Hematopoietic multipotent progenitor cell treated with erythropoietin and hydrocortisone succinate and interleukin-3 and kit ligand, for 15 days (in vitro differentiated cells): Measurements from ENCODE around the gene C16orf95.
A peak's percentile ranks its signal among the peaks of the same experiment; 100 is the strongest.

ENCODE experiments used
- DNase-seq: peaks from one replicate; pipeline ENCODE4 v3.0.0-alpha.2; 2015; ENCODE audit warnings: low spot score

Gene C16orf95

GRCh38 chr16:87332150-87332549 is 15.0 kb upstream of the C16orf95 start:
- DNase-seq = no peak

DNA sequence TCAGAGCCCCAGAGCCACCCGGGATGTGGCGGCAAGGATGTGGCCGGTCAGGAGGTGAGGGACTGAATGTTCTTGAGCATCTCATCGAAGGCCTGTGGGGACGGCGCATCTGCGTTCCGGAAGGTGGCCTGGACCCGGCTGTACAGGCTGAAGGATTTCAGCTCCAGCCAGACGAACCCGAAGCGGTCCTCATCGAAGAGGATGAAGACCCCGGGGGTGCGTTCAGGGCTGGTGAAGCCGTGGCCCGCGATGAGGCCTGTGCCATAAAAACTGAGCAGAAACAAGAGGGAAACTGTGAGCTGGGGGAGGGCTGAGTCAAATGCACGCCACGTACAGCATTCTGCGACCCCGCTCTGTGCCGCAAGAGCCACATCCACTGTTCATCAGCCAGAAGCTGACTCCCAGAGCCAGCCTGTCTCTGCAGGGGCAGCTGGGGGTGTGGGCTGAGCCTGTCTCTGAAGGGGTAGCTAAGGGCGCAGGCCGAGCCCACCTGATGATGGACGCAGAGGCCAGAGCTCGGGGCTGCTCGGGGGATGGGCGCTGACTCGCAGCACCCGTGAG is 14.1 kb upstream of the C16orf95 start:
- no peak for DNase-seq

GRCh38 chr16:87330646-87331045 is 13.5 kb upstream of the C16orf95 start:
- DNase-seq = no peak

- no peak for DNase-seq
These were observed 13.0 kb upstream of the C16orf95 start for GRCh38 chr16:87330257-87330624.

DNA sequence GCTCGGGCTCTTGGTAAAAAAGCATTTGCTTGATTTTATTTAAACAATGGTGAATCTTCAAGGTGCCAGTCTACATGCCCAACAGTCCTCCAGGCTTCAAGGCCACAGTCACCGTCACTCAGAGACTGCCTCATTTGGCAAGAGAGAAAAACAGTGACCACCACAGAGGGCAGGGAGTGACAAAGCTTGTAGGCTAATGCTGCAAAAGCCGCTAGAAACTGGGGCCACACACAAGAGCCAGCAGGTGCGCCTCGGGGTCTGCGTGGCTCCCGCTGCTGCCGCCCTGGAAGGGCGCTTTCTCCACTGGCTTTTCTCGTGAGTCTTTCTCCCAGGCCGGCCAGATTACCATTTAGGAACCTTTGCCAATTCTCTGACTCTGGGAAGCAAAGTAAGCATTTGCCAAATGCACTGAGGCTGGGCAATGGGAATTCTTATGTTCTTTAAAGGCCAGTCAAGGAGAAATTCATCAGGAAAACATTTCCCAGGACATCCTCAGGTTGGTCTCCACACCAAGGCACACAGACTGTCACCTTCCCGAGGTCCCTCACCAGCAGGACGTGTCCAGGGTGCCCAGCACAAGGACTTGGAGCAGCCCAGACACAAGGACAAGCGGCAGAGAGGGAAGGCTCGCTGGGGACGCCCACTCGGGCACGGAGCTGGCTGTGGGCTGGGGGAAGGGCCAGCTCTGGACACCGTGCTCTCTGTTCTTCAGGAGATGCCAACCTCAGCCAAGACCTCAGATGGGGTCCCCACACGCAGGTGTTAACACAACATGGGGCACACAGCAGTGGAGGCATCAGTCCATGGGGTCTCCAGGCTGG is 12.5 kb upstream of the C16orf95 start:
- DNase-seq = no peak

GRCh38 chr16:87328846-87329245 is 11.7 kb upstream of the C16orf95 start:
- no peak for DNase-seq

- DNase-seq = no peak
These were observed 10.8 kb upstream of the C16orf95 start for GRCh38 chr16:87327798-87328495.

DNA sequence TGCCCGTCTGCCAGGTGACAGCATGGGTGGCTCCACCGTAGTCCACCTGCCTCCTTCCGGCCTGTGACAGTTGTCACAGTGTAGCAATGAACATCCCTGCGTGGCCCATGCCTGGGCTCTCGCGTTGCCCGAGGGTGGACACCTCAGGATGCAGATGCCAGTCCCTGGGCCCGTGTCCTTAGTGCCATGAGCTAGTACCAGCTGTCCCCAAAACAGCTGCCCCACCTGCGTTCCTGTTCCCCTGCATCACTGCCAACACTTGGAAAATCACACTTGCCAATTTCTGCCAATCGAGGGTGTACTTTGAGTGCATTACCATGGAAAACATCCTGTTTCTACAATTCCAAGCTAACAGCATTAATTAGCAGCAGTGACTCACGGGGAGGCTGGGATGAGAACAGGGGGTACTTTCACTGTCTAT is 9.0 kb upstream of the C16orf95 start:
- no peak for DNase-seq

DNA sequence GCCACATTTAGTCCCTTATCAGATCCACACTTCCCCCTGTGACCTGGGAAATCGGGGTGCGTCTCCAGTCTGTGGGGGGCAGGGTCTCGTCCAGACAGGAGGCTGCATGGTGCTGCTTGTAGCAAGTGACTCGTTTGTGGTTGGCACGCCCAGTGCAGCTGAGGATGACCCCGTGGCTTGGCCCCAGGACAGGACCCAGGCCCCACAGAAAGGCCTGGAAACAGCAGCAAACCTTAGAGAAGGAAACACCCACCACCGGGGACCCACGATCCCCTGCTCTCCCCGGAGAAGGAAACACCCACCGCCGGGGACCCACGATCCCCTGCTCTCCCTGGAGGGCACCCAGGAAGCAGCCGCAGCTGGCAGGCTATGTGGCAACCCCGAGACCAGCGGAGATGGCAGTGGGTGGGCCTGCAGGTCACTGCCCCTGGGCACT is 8.2 kb upstream of the C16orf95 start:
- no peak for DNase-seq

DNA sequence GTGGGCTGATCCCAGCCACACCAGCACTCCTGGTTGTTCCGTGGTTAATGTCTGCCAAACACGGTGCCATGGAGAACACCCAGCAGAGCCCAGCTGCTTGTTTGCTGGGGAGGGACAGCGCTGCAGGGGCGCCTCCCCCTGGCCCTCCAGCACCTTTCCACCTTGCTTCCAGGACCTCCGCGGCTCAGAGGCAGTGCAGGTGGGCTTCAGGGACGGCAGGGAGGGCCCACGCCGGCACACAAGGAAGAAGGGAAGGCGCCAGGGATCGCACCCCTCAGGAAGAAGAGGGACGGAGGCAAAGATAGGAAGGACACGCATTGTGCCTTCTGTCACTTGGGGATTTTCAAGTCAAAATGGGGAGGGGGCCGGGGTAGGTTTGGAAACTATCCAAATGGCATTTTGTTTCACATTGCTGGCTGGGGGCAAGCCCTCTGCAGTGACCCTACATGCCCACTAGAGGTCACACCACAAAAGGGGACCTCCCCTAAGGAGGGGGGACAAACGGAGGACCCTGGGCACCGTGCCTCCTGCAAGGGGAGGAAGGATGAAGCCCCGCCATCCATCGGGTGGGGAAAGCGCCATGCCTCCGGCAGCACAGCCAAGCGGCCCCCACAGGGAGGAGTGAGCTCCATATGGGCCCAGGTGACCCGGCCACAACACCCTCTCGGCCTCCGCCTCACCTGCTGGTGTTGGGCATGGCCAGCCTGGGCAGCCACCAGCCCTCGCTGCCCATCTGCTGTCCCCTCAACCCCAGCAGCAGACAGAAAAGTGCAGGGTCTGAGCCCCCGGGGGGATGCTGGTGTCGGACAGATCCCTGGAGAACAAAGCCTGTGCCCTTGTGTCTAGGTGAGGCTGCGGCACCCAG is 7.5 kb upstream of the C16orf95 start:
- DNase-seq = peak; percentile 55

DNA sequence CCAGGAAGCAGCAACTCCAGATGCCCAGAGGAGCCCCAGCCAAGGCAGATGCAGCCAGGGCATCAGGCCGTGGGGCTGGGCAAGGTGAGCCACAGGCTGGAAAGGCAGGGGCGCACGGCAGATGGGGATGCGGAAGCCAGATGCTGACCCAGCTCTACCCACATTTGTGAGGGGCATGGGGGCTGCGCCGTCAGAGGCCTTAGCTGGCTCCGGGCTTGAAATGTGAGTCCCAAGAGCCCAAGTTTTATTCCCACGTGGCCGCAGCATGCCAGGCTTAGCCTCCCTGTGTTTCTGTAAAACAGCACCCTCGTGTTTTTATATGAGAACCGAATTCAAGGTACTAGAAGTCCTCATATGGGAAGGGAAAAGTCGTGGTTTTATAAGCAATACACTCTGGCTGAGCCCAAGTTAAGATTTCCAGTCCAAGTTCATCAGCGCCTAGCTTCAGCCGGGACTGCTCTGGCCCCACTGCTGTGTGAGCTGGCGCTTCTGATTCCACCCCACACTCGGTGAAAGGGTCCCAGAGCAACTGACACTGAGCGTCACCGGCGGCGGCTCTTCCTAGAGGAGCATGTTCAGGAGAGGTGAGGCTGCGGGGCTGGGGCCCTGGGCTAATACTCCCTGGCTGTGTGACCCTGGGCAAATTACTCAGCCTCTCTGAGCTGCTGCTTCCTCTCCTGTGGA is 6.7 kb upstream of the C16orf95 start:
- no peak for DNase-seq

DNA sequence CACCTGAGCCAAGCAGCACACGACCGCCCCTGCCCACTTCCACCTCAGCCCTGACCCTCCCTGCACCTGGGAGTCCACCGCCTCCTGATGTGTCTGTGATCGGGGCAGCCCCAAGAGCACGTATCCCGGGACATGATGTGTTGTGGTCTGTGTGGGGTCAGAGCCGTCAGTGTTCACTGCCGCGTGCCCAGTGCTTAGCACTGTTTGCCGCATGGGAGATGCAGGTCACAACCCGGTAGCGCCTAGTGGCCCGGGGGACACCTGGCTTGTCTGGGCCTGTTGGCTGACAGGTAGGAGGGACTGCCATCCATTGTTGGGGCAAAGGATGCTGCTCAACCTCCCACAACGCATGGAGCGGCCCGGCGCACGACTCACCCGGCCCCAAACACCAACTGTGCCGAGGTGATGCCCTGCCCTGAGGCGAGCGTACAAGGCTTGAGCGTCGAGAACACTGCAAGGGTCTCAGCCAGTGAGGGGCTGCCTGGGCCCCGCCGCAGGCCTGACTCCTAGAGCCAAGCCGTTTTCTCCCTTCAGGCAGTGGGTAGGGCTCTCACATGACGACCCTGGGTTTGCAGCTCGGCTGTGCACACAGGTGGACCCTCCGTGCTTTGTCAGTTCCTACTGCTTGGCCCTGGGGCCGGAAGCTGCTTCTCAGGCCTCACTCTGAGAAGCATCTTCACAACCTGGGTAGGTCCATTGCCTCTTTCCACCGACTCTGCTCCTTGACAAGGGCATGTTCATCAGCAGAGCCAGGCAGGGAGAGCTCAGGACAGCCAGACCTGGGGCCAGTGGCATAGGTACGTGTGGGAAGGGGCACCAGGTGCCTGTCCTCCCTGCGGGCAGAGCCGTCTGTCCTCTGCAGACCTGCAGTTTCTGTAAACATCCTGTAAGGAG is 5.9 kb upstream of the C16orf95 start:
- DNase-seq = no peak

DNA sequence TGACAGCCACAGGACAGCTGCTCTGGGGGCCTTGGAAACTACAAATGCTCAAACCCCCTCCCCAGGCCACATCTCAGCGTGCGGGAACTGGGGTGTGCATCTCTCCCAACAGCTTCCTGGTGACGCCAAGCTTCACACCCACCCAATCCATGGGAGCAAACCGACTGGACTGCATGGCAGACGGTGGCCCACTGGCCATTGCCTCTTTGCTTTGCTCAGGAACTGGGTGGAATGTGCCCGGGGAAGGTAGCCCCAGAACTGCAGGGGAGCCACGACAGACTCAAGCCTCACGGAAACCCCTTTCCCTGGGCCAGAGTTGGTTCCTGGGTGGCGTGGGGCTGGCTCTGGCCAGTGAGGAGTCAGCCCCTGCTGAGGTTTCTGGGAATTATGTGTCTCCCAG is 5.2 kb upstream of the C16orf95 start:
- DNase-seq = no peak

GRCh38 chr16:87321336-87322107 is 4.3 kb upstream of the C16orf95 start:
- no peak for DNase-seq

DNA sequence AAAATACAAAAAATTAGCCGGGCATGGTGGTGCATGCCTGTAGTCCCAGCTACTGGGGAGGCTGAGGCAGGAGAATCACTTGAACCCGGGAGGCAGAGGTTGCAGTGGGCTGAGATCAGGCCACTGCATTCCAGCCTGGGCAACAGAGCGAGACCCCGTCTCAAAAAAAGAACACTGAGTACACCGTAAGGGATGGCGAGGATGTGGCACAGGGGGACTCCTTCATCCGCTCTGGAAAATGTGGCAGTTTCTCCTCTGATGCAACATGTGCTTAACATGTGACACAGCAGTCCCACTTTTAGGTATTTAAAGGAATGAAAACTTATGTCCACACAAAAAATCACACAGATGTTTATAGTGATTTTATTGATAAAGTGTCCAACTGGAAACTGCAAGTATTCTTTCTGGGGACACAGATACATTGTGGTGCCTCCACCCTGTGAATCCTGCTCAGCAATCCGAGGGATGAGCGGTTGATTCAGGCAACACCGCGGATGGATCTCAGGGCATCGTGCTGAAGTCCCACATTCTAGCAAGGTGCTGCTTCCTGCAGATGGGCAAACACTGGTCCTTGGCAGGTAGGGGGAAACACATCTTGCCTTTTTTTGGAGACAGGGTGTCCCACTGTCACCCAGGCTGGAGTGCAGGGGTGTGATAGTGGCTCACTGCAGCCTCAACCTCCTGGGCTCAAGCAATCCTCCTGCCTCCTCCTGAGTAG is 3.5 kb upstream of the C16orf95 start:
- no peak for DNase-seq

- DNase-seq = no peak
These were observed 2.9 kb upstream of the C16orf95 start for GRCh38 chr16:87319997-87320491.

DNA sequence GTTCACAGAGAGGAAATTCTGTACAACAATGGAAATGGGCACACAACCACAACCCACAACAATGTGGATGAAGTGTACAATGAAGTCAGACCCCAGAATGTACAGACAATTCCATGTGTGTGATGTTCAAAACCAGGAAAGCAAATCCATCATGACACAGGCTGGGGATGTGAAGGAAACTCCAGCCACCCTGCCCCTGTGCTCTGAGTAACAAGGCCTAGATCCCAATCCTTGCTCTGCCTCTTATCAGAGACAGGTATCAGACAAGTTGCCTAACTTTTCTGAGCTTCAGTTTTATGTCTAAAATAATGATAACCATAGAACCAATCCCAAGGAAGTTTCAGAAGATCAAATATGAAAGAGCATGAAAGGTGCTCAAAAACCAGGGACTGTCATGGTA is 1.8 kb upstream of the C16orf95 start:
- no peak for DNase-seq

GRCh38 chr16:87317750-87318644 is 805 bp upstream of the C16orf95 start:
- DNase-seq = peak; percentile 59
